ENCODE measurements around the gene ATXN7L2.

The ATXN7L2 gene

DNA sequence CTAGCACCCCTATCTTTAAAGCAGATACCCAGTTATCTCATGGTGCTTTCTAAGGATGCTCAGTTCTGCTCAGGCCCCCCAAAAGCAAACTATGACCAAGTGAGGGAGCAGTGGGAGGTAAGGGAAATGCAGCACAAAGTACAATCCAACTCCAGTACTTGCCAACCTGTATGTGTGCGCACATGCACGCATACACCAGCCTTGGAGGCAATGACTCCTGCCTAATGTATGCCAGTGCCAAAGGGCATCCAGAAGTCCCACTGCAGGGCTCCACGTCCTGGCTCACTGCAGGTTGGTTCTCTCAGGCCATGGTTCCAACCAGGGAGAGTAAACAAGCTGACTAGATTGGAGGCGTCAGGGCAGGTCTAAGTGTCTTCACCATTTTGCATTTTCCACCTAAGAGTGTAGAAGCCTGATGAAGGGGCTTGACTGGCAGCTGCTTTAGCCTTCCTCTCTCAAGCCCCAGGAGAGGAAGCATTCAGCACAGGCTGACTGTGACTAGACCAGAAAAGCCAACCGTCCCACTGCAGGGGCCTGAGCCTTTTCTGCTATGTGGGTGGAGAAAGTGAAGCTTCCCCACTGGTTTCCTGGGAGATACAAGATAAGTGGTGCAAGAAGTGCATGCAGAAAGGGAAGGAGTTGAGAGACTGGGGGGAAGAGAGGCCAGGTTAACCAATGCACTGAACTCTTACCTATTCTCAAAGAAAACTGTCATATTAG lies 18.1 kb downstream of the ATXN7L2 start:
- DNase-seq (ENCODE audit: low read depth) = no peak
- no peak overlapping the region for H3K4me3 ChIP-seq (ENCODE audit: low read depth, low read length)
- TF ChIP-seq CTCF (conservative IDR thresholded peaks at IDR 0.05; ENCODE audit: low read depth, low read length) = no peak

GRCh38 chr1:109502364-109502851 lies 18.7 kb downstream of the ATXN7L2 start:
- TF ChIP-seq CTCF (conservative IDR thresholded peaks at IDR 0.05; ENCODE audit: low read depth, low read length) = no peak
- DNase-seq (ENCODE audit: low read depth) = no peak
- H3K4me3 ChIP-seq (ENCODE audit: low read depth, low read length) = no peak overlapping the region

GRCh38 chr1:109503935-109504334 lies 20.2 kb downstream of the ATXN7L2 start:
- H3K4me3 ChIP-seq (ENCODE audit: low read depth, low read length) = no peak overlapping the region
- no peak for TF ChIP-seq CTCF (conservative IDR thresholded peaks at IDR 0.05; ENCODE audit: low read depth, low read length)
- no peak for DNase-seq (ENCODE audit: low read depth)

DNA sequence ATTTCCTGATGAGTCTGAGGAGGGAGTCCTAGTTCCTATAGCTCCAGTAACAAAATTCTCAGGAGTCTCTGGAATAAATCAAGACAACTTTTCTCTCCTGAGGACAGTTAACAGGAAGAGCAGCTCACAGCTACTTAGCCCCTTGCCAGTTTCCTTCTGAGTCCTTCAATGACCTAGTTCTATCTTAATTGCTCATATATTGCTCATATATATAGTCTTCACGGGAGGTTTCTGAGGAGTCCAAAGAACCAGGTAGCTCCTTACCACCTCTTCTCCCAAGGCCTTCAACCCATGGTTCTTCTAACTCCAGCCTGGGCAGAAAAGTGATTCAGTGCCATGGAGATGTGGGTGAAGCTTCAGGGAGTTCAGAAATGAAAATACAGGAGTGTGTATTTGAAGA lies 21.3 kb downstream of the ATXN7L2 start:
- no peak overlapping the region for H3K4me3 ChIP-seq (ENCODE audit: low read depth, low read length)
- no peak for DNase-seq (ENCODE audit: low read depth)
- TF ChIP-seq CTCF (conservative IDR thresholded peaks at IDR 0.05; ENCODE audit: low read depth, low read length) = no peak

GRCh38 chr1:109508001-109508872 lies 24.5 kb downstream of the ATXN7L2 start:
- DNase-seq (ENCODE audit: low read depth) = no peak
- H3K4me3 ChIP-seq (ENCODE audit: low read depth, low read length) = no peak overlapping the region
- no peak for TF ChIP-seq CTCF (conservative IDR thresholded peaks at IDR 0.05; ENCODE audit: low read depth, low read length)

DNA sequence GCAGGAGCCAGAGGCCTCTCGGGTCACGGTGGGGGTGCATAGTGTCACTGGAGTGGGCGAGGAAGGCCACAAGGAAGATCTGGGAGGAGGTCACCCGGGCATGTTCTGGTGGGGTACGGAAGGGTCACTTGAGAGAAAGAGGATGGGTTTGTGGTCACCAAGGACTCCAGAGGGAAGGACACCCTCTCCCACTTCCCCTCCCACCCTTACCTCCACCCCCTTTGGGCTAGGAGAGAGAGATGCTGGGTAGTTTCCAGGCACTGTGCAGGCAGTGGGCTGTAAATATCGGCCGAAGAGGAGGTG lies 25.1 kb downstream of the ATXN7L2 start:
- no peak for TF ChIP-seq CTCF (conservative IDR thresholded peaks at IDR 0.05; ENCODE audit: low read depth, low read length)
- no peak for DNase-seq (ENCODE audit: low read depth)
- H3K4me3 ChIP-seq (ENCODE audit: low read depth, low read length) = peak overlapping the region; percentile 64
